A549 (cell line): ENCODE results near the gene TEX22. TPM values are rescaled to one million over a fixed set of nuclear protein-coding genes. Genes with fewer than 3 reads are reported as not detected.
A peak's percentile ranks its signal among the peaks of the same experiment; 100 is the strongest.

Experiments
- ATAC-seq, 2 experiments: fragments of 200-7000 bp in 1 of 2; fragments of >200 bp in 1 of 2; cut with Nextera tagmentation in 1 of 2; cut with Tn5 transposase in 1 of 2; 3 replicates each; pipeline versions ENCODE4 v1.8.0 to v1.9.1; 2018 to 2020; ENCODE audit warnings: mild to moderate bottlenecking in 1 of 2, moderate library complexity in 1 of 2
- CTCF ChIA-PET: fragments of 300-600 bp; sonication (Branson Sonifier 250); formaldehyde crosslinking; extraction: SDS; loops from one replicate; lab custom pipeline; 2021; ENCODE audit warnings: antibody characterized with exemption, inconsistent platforms; lab: Yijun Ruan, JAX
- POLR2A ChIA-PET: fragments of 350-600 bp; formaldehyde crosslinking; extraction: SDS; loops from one replicate; lab custom pipeline; 2021; ENCODE audit warnings: antibody characterized with exemption, inconsistent platforms; lab: Yijun Ruan, JAX
- DNase-seq, 2 experiments: peaks; one replicate each; pipeline versions ENCODE4 v3.0.0 to v3.0.0-alpha.2; 2011 to 2016; ENCODE audit warnings: low read depth in 1 of 2, low spot score in 1 of 2
- FAIRE-seq: peaks from 2 replicates; lab custom pipeline; 2011; peaks lifted over from hg19 to GRCh38; lab: Jason Lieb, UNC
- H3K27ac ChIP-seq, 2 experiments: fragments of >200 bp; sonication (Bioruptor Twin); formaldehyde crosslinking; 3 replicates each; pipeline ENCODE4 v1.5.1; 2016 to 2017
- H3K4me1 ChIP-seq: fragments of >200 bp; sonication (Bioruptor Twin); formaldehyde crosslinking; 3 replicates; pipeline ENCODE4 v1.6.1; 2016
- H3K4me2 ChIP-seq: fragments of >200 bp; sonication (Bioruptor Twin); formaldehyde crosslinking; 3 replicates; pipeline ENCODE4 v1.6.1; 2016
- H3K4me3 ChIP-seq: fragments of >200 bp; sonication (Bioruptor Twin); formaldehyde crosslinking; 3 replicates; pipeline ENCODE4 v1.5.1; 2016
- H3K9me3 ChIP-seq: fragments of >200 bp; sonication (Bioruptor Twin); formaldehyde crosslinking; 3 replicates; pipeline ENCODE4 v1.6.1; 2016
- CBX8 ChIP-seq: fragments of 200-600 bp; sonication (generic); IDR thresholded peaks from 2 replicates; pipeline ENCODE4 v1.6.1; 2016
- CHD2 ChIP-seq: fragments of 150-350 bp; IDR thresholded peaks from 2 replicates; pipeline ENCODE4 v1.6.1; 2014; ENCODE audit warnings: low read length; ENCODE audit not compliant: partially characterized antibody
- EHMT2 ChIP-seq: fragments of 200-600 bp; sonication (generic); IDR thresholded peaks from 2 replicates; pipeline ENCODE4 v1.6.1; 2016; ENCODE audit warnings: antibody characterized with exemption, low read depth, mild to moderate bottlenecking, moderate library complexity
- EP300 ChIP-seq, 2 experiments: fragments of >200 bp; sonication (Bioruptor Twin); formaldehyde crosslinking; IDR thresholded peaks; 2 replicates in 1 of 2; 3 replicates in 1 of 2; pipeline ENCODE4 v1.6.1; 2016 to 2017
- ESRRA ChIP-seq: fragments of 150-350 bp; IDR thresholded peaks from 2 replicates; pipeline ENCODE4 v1.6.1; 2014; ENCODE audit warnings: mild to moderate bottlenecking, low read length, borderline replicate concordance
- FOSB ChIP-seq: fragments of 250-450 bp; sonication (Bioruptor Pico); IDR thresholded peaks from 2 replicates; pipeline ENCODE4 v1.5.0; 2020; ENCODE audit warnings: mild to moderate bottlenecking, moderate library complexity
- GATA3 ChIP-seq: IDR thresholded peaks from 2 replicates; pipeline ENCODE4 v1.6.1; 2012; ENCODE audit warnings: borderline replicate concordance
- JUNB ChIP-seq: fragments of >200 bp; sonication (Bioruptor Twin); formaldehyde crosslinking; IDR thresholded peaks from 2 replicates; pipeline ENCODE4 v1.6.1; 2016
- KDM5A ChIP-seq: fragments of 200-600 bp; sonication (generic); IDR thresholded peaks from 2 replicates; pipeline ENCODE4 v1.6.1; 2016; ENCODE audit warnings: antibody characterized with exemption, mild to moderate bottlenecking
- MAZ ChIP-seq: fragments of 150-350 bp; IDR thresholded peaks from 2 replicates; pipeline ENCODE4 v1.6.1; 2014; ENCODE audit warnings: antibody characterized with exemption, low read depth, low read length, borderline replicate concordance
- NPAS2 ChIP-seq: fragments of 250-450 bp; sonication (Bioruptor Pico); IDR thresholded peaks from 2 replicates; pipeline ENCODE4 v1.8.0; 2022; ENCODE audit warnings: mild to moderate bottlenecking, moderate library complexity, borderline replicate concordance
- POLR2A ChIP-seq: IDR thresholded peaks from 2 replicates; pipeline ENCODE4 v1.6.1; 2012; ENCODE audit warnings: mild to moderate bottlenecking, low read length
- RAD21 ChIP-seq, 2 experiments: fragments of >200 bp in 1 of 2; sonication (Bioruptor Twin) in 1 of 2; formaldehyde crosslinking in 1 of 2; IDR thresholded peaks in 1 of 2; conservative IDR thresholded peaks in 1 of 2; 2 replicates in 1 of 2; 3 replicates in 1 of 2; pipeline ENCODE4 v1.6.1; 2012 to 2018; ENCODE audit warnings: inconsistent platforms in 1 of 2
- RCOR1 ChIP-seq: fragments of 150-350 bp; IDR thresholded peaks from 2 replicates; pipeline ENCODE4 v1.6.1; 2014; ENCODE audit warnings: antibody characterized with exemption, low read length, low read depth
- RNF2 ChIP-seq: fragments of 200-600 bp; sonication (generic); IDR thresholded peaks from 2 replicates; pipeline ENCODE4 v1.6.1; 2016; ENCODE audit warnings: low read depth, mild to moderate bottlenecking, antibody characterized with exemption, moderate library complexity, borderline replicate concordance
- SMC3 ChIP-seq: fragments of >200 bp; sonication (Bioruptor Twin); formaldehyde crosslinking; IDR thresholded peaks from 3 replicates; pipeline ENCODE4 v1.6.1; 2018; ENCODE audit warnings: inconsistent platforms
- TFCP2L1 ChIP-seq: fragments of 250-450 bp; sonication (Bioruptor Pico); IDR thresholded peaks from 2 replicates; pipeline ENCODE4 v1.5.0; 2021; ENCODE audit warnings: mild to moderate bottlenecking
- TP53 ChIP-seq: fragments of 250-450 bp; sonication (Bioruptor Pico); IDR thresholded peaks from 2 replicates; pipeline ENCODE4 v1.5.0; 2021; ENCODE audit warnings: mild to moderate bottlenecking, moderate library complexity
- ZC3H11A ChIP-seq: fragments of 450-650 bp; IDR thresholded peaks from 2 replicates; pipeline ENCODE4 v1.6.1; 2014; ENCODE audit warnings: antibody characterized with exemption, mild to moderate bottlenecking
- WGBS: methylation state at CpG from one replicate; pipeline ENCODE4 v1.1.6; 2017; ENCODE audit errors: missing lambda C conversion rate; 5-methylcytosine and 5-hydroxymethylcytosine counted together
- polyA plus RNA-seq, 4 experiments: library from polyadenylated mRNA; depleted of rRNA in 3 of 4; stranded (reverse); fragments of >200 nt; fragmentation: RNase III in 1 of 4; extraction: RNeasy Plus Mini Kit Qiagen cat#74134 plus additional on column Dnase treatment in 1 of 4; gene quantifications; 2 replicates in 3 of 4; 3 replicates in 1 of 4; pipeline ENCODE4 v1.2.3, GENCODE V29; 2011 to 2017
- TF ChIP-seq, protein P1 (sequence below): fragments of 200-600 bp; sonication (generic); IDR thresholded peaks from 2 replicates; pipeline ENCODE4 v1.6.1; 2016; ENCODE audit warnings: antibody characterized with exemption, mild to moderate bottlenecking, moderate library complexity
- TF ChIP-seq, protein P2 (sequence below): fragments of >200 bp; sonication (Bioruptor Twin); formaldehyde crosslinking; IDR thresholded peaks from 3 replicates; pipeline ENCODE4 v1.5.1; 2016
- TF ChIP-seq, protein P3 (sequence below): fragments of 250-450 bp; sonication (Bioruptor Pico); IDR thresholded peaks from 2 replicates; pipeline ENCODE4 v1.5.0; 2021; ENCODE audit warnings: mild to moderate bottlenecking, moderate library complexity, borderline replicate concordance
- TF ChIP-seq, protein P4 (sequence below): IDR thresholded peaks from 2 replicates; pipeline ENCODE4 v1.6.1; 2012
- TF ChIP-seq, protein P5 (sequence below): fragments of 150-350 bp; IDR thresholded peaks from 2 replicates; pipeline ENCODE4 v1.6.1; 2014; ENCODE audit warnings: low read depth, mild to moderate bottlenecking, low read length
- TF ChIP-seq, protein P6 (sequence below): IDR thresholded peaks from 2 replicates; pipeline ENCODE4 v1.6.1; 2012

Gene TEX22
- polyA plus RNA-seq, 2 of the 4 experiments (the other 2 are of a cell fraction), result 0.06 to 0.23 TPM

DNA sequence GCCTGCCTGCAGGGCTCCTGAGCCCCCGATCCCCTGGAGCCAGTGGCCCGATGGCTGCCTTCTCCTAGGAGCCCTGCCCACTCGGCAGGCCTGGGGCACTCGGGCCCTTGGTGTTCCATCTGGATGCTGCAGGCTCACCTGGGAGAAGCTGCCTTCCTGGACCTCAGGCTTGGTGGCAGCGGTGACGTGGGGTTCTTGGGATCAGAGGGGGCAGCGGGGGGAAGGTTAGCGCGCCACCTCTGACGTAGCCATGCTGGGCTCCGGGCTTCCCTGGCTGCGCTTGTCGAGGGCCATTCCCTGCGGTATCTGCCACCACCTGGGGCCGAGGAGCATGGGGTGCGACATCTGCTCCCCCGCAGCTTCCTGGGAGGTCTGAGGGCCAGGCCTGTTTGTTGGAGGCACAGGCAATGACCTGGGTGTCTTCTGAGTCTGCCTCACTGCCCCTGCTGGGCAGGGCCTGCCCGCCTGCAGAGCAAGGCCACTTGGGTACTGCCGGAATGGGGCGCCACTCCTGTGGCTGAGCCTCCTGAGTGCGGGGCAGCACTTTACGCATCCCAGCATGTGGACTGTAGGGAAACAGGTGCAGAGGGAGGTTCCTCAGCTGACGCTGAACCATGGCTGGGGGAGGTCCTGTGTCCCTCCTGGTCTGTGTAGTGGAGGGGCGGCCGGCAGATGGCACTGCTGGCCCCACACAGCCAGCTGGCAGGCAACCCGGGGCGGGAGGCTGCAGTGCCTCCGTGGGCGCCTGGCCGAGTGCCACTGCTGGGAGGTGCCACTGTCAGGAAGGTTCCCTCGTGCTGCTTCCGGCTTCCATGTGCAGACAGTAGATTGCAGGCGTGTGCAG is 41.6 kb downstream of the TEX22 start:
- no peak overlapping the region for H3K27ac ChIP-seq
- no peak overlapping the region for H3K4me3 ChIP-seq
- no peaks in the 10 kb centered on the region for H3K9me3 ChIP-seq
- WGBS, result 94% methylated on average over 6 of the region's 33 CpGs
- ChIA-PET POLR2A (no interaction called here), CTCF (interaction anchor here (1.1 to 6.1 kb wide), 12 partner anchors 8 to 93 kb away, joined by 3 to 24 read pairs (median 4); no protein-coding TSS in a partner anchor)
- H3K4me1 ChIP-seq, result no peaks in the 10 kb centered on the region
- TF ChIP-seq, protein P1, sequence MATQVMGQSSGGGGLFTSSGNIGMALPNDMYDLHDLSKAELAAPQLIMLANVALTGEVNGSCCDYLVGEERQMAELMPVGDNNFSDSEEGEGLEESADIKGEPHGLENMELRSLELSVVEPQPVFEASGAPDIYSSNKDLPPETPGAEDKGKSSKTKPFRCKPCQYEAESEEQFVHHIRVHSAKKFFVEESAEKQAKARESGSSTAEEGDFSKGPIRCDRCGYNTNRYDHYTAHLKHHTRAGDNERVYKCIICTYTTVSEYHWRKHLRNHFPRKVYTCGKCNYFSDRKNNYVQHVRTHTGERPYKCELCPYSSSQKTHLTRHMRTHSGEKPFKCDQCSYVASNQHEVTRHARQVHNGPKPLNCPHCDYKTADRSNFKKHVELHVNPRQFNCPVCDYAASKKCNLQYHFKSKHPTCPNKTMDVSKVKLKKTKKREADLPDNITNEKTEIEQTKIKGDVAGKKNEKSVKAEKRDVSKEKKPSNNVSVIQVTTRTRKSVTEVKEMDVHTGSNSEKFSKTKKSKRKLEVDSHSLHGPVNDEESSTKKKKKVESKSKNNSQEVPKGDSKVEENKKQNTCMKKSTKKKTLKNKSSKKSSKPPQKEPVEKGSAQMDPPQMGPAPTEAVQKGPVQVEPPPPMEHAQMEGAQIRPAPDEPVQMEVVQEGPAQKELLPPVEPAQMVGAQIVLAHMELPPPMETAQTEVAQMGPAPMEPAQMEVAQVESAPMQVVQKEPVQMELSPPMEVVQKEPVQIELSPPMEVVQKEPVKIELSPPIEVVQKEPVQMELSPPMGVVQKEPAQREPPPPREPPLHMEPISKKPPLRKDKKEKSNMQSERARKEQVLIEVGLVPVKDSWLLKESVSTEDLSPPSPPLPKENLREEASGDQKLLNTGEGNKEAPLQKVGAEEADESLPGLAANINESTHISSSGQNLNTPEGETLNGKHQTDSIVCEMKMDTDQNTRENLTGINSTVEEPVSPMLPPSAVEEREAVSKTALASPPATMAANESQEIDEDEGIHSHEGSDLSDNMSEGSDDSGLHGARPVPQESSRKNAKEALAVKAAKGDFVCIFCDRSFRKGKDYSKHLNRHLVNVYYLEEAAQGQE, result no peak
- peak; percentile 23 to 36; a peak in 2 of 5 replicates for TF ChIP-seq RAD21 (conservative IDR thresholded peaks at IDR 0.05 in 1 of 2, IDR thresholded peaks at IDR 0.05 in 1 of 2)
- no peak for TF ChIP-seq ZC3H11A
- TF ChIP-seq, protein P2, sequence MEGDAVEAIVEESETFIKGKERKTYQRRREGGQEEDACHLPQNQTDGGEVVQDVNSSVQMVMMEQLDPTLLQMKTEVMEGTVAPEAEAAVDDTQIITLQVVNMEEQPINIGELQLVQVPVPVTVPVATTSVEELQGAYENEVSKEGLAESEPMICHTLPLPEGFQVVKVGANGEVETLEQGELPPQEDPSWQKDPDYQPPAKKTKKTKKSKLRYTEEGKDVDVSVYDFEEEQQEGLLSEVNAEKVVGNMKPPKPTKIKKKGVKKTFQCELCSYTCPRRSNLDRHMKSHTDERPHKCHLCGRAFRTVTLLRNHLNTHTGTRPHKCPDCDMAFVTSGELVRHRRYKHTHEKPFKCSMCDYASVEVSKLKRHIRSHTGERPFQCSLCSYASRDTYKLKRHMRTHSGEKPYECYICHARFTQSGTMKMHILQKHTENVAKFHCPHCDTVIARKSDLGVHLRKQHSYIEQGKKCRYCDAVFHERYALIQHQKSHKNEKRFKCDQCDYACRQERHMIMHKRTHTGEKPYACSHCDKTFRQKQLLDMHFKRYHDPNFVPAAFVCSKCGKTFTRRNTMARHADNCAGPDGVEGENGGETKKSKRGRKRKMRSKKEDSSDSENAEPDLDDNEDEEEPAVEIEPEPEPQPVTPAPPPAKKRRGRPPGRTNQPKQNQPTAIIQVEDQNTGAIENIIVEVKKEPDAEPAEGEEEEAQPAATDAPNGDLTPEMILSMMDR, result peak; percentile 46
- TF ChIP-seq NPAS2 (CRISPR knock-in tag), result no peak
- TF ChIP-seq, protein P3, sequence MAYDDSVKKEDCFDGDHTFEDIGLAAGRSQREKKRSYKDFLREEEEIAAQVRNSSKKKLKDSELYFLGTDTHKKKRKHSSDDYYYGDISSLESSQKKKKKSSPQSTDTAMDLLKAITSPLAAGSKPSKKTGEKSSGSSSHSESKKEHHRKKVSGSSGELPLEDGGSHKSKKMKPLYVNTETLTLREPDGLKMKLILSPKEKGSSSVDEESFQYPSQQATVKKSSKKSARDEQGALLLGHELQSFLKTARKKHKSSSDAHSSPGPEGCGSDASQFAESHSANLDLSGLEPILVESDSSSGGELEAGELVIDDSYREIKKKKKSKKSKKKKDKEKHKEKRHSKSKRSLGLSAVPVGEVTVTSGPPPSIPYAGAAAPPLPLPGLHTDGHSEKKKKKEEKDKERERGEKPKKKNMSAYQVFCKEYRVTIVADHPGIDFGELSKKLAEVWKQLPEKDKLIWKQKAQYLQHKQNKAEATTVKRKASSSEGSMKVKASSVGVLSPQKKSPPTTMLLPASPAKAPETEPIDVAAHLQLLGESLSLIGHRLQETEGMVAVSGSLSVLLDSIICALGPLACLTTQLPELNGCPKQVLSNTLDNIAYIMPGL (CRISPR knock-in tag), result no peak
- TF ChIP-seq POLR2A, result no peak
- no peak for TF ChIP-seq RCOR1
- TF ChIP-seq EHMT2, result no peak
- TF ChIP-seq FOSB (CRISPR knock-in tag), result no peak
- peak; percentile 32; the same call in 2 of the 3 replicates for TF ChIP-seq SMC3
- TF ChIP-seq, protein P4, sequence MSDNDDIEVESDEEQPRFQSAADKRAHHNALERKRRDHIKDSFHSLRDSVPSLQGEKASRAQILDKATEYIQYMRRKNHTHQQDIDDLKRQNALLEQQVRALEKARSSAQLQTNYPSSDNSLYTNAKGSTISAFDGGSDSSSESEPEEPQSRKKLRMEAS, result no peak
- DNase-seq (peak; percentile 45 to 60), FAIRE-seq (no peak), ATAC-seq (peak; percentile 54 to 85; a peak in 5 of 6 replicates)
- no peak overlapping the region for H3K4me2 ChIP-seq

DNA sequence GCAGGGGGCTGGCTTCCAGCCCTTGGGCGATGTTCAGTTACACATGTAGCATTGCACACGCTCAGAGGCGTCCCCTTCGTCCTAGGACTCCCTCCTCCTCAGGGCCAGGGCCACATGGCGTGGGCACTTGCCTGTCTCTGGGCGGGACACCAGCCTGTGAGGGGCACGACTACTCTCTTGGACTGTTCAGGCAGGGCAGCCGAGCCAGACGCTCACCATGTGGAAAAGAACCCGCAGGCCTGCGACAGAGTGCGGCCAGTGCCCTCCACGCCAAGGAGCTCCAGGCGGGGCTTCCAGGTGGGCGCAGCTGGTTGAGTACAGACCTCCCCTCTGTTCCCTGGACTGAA is 42.2 kb downstream of the TEX22 start:
- DNase-seq (no peak), FAIRE-seq (no peak), ATAC-seq (no peak; a peak in 1 of 6 replicates)
- Histone ChIP-seq H3K4me3 (no peak overlapping the region), H3K27ac (no peak overlapping the region), H3K4me2 (no peak overlapping the region), H3K4me1 (no peaks in the 10 kb centered on the region), H3K9me3 (no peaks in the 10 kb centered on the region)
- TF ChIP-seq JUNB (no peak), RNF2 (no peak), TFCP2L1 (no peak), TP53 (no peak), EP300 (IDR thresholded peaks at IDR 0.05) (no peak), CBX8 (no peak), GATA3 (no peak), ESRRA (no peak), KDM5A (no peak), EHMT2 (no peak), MAZ (no peak), CHD2 (no peak)
- TF ChIP-seq, protein P5, sequence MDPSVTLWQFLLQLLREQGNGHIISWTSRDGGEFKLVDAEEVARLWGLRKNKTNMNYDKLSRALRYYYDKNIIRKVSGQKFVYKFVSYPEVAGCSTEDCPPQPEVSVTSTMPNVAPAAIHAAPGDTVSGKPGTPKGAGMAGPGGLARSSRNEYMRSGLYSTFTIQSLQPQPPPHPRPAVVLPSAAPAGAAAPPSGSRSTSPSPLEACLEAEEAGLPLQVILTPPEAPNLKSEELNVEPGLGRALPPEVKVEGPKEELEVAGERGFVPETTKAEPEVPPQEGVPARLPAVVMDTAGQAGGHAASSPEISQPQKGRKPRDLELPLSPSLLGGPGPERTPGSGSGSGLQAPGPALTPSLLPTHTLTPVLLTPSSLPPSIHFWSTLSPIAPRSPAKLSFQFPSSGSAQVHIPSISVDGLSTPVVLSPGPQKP, result no peak
- TF ChIP-seq, protein P6, sequence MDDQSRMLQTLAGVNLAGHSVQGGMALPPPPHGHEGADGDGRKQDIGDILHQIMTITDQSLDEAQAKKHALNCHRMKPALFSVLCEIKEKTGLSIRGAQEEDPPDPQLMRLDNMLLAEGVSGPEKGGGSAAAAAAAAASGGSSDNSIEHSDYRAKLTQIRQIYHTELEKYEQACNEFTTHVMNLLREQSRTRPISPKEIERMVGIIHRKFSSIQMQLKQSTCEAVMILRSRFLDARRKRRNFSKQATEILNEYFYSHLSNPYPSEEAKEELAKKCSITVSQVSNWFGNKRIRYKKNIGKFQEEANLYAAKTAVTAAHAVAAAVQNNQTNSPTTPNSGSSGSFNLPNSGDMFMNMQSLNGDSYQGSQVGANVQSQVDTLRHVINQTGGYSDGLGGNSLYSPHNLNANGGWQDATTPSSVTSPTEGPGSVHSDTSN, result no peak
- POLR2A ChIA-PET, result no interaction called here
- CTCF ChIA-PET, result interaction anchor here (1.1 to 6.1 kb wide), 11 partner anchors 8 to 69 kb away, joined by 3 to 24 read pairs (median 4); no protein-coding TSS in a partner anchor
- WGBS, result 92% methylated on average over 14 of the region's 15 CpGs
